Measurements from ENCODE around the gene GNAT3.

GRCh38 chr7:80552031-80552694 lies 40.3 kb upstream of the GNAT3 start:
- TF ChIP-seq, protein P1, sequence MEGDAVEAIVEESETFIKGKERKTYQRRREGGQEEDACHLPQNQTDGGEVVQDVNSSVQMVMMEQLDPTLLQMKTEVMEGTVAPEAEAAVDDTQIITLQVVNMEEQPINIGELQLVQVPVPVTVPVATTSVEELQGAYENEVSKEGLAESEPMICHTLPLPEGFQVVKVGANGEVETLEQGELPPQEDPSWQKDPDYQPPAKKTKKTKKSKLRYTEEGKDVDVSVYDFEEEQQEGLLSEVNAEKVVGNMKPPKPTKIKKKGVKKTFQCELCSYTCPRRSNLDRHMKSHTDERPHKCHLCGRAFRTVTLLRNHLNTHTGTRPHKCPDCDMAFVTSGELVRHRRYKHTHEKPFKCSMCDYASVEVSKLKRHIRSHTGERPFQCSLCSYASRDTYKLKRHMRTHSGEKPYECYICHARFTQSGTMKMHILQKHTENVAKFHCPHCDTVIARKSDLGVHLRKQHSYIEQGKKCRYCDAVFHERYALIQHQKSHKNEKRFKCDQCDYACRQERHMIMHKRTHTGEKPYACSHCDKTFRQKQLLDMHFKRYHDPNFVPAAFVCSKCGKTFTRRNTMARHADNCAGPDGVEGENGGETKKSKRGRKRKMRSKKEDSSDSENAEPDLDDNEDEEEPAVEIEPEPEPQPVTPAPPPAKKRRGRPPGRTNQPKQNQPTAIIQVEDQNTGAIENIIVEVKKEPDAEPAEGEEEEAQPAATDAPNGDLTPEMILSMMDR (IDR thresholded peaks at IDR 0.05) = no peak
- TF ChIP-seq EP300 (IDR thresholded peaks at IDR 0.05) = no peak
- no peak for TF ChIP-seq POLR2A (IDR thresholded peaks at IDR 0.05)
